ENCODE data around the gene LAMTOR3. TPM values are rescaled to one million over a fixed set of nuclear protein-coding genes. Genes with fewer than 3 reads are reported as not detected.

The LAMTOR3 gene, protein sequence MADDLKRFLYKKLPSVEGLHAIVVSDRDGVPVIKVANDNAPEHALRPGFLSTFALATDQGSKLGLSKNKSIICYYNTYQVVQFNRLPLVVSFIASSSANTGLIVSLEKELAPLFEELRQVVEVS
- total RNA-seq: 10 to 100 TPM; 22.6 to 50.3 (median 44.5) TPM

DNA sequence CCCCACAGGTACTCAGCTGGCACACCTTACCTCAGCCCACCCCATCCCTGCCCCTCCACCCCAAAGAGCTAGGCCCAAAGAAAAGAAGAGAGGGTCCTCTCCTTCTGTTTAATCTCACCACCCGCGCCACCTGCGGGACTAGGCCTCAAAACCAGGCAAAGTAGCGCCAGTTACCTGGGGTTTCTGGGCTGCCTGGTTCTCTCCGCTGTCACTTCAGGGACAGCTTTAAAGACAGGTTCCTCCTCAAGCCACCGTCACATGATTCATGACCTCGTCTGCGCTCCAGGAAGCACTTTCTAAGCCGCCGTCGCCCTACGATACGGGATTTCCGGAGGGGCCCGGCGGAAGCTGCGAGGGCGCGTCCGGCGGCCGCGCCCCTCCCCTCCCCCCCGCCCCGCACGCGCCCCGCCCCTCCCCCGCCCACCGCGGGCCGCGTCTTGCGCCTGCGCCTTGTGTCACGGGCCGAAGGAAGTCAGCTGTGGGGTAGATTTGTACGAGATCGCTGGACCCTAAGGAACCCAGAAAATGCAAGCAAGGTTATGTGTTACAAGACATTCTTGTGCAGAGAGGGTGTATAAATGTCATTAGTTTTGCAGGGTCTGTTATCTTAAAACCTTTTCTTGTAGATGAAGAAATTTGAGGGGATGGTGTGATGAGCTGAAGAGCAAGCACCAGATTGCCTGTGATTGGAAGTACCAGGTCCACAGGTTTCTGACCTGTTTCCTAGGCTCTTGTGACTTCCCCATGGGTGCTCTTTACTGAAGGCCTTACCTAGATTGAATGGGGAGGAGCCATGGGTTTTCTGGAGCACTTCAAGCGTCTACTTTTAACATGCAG is at the start of gene LAMTOR3:
TSS of gene LAMTOR3 (minus strand) at position 267 of the 837 bp plus-strand sequence. CDS start 464 bp downstream, outside the sequence.
- peak within 1 kb of the TSS; percentile 84 to 90 (median 89) for H3K27ac ChIP-seq (replicated peaks in 1 of 4)
- H3K27me3 ChIP-seq: no peaks in the 10 kb centered on the region
- H3K4me3 ChIP-seq: peak within 1 kb of the TSS; percentile 89 to 97 (median 92)
- H3K9me3 ChIP-seq: no peaks in the 10 kb centered on the region
- peak; percentile 97 for DNase-seq (ENCODE audit: extremely low spot score)
- 4% methylated on average over 20 of the region's 40 CpGs for WGBS
- peaks cover 30 to 46% (median 45%) of the 10 kb centered on the region in 4 donors for H3K4me1 ChIP-seq
- TF ChIP-seq EP300 (IDR thresholded peaks at IDR 0.05) (no peak), POLR2AphosphoS5 (IDR thresholded peaks at IDR 0.05) (peak; percentile 85 to 91)
- intact Hi-C loops (cut with DNase I): loop anchor here (2.0 to 5.0 kb wide), 2 partner anchors 52 to 77 kb away; partner anchors contain the start of genes DAPP1 and DNAJB14
- H3K36me3 ChIP-seq: peaks cover 0 to 8% (median 1%) of the 10 kb centered on the region in 4 donors

DNA sequence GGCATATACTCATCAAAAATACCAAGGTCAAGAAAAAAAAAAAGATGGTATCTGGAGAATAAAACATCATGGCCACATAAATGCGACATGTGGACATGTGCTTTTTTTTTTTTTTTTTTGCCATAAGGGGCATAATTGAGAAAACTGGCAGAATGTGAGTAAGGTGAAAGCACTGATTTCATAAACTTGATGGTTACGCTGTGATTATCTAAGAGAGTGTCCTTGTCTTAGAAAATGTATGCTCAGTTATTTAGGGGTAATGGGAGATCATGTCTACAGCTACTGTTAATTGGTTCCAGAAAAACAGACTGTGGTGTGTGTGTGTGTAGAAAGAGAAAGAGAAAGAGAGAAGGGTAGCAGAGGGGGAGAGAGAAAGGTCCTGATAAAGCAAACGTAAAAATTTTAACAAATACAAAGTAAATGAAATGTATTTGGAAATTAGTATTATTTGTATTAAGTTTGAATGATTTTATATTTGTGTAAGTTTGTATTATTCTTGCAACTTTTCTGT is 44.1 kb upstream of the LAMTOR3 start:
- Histone ChIP-seq H3K27ac (replicated peaks in 1 of 4) (no peak overlapping the region), H3K9me3 (peaks cover 0 to 24% (median 14%) of the 10 kb centered on the region in 4 donors), H3K27me3 (no peaks in the 10 kb centered on the region), H3K4me1 (peaks cover 0 to 17% (median 12%) of the 10 kb centered on the region in 4 donors), H3K36me3 (peaks cover 0 to 12% (median 4%) of the 10 kb centered on the region in 4 donors), H3K4me3 (no peak overlapping the region)
- no peak for DNase-seq (ENCODE audit: extremely low spot score)
- TF ChIP-seq POLR2AphosphoS5 (IDR thresholded peaks at IDR 0.05) (no peak), EP300 (IDR thresholded peaks at IDR 0.05) (no peak), POLR2A (IDR thresholded peaks at IDR 0.05; ENCODE audit: low read depth) (no peak)
- TF ChIP-seq, protein P1, sequence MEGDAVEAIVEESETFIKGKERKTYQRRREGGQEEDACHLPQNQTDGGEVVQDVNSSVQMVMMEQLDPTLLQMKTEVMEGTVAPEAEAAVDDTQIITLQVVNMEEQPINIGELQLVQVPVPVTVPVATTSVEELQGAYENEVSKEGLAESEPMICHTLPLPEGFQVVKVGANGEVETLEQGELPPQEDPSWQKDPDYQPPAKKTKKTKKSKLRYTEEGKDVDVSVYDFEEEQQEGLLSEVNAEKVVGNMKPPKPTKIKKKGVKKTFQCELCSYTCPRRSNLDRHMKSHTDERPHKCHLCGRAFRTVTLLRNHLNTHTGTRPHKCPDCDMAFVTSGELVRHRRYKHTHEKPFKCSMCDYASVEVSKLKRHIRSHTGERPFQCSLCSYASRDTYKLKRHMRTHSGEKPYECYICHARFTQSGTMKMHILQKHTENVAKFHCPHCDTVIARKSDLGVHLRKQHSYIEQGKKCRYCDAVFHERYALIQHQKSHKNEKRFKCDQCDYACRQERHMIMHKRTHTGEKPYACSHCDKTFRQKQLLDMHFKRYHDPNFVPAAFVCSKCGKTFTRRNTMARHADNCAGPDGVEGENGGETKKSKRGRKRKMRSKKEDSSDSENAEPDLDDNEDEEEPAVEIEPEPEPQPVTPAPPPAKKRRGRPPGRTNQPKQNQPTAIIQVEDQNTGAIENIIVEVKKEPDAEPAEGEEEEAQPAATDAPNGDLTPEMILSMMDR (IDR thresholded peaks at IDR 0.05): no peak
- WGBS: 90% methylated on average over 3 of the region's 3 CpGs
- intact Hi-C loops (cut with DNase I): no loop called here

DNA sequence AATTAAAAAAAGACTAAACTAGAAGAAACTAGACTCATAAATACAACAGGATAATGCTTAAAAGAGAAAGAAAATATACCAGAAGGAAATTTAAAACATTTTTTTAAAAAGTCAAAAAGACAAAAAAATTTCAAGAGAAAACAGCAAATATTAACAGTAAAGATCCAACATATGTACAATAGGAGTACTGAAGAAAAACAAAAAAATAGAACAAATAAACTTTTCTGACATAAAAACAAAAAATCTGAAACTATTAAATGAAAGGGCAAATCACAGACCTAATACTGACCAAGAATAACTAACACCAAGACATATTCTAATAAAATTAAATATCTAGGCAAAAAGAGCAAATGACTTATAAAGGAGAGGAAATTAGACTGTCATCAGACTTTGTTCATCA is 40.7 kb upstream of the LAMTOR3 start:
- no peak overlapping the region for H3K4me3 ChIP-seq
- H3K9me3 ChIP-seq: peaks cover 0 to 24% (median 14%) of the 10 kb centered on the region in 4 donors
- intact Hi-C loops (cut with DNase I): no loop called here
- no peaks in the 10 kb centered on the region for H3K4me1 ChIP-seq
- H3K27ac ChIP-seq (replicated peaks in 1 of 4): no peak overlapping the region
- no peaks in the 10 kb centered on the region for H3K27me3 ChIP-seq
- TF ChIP-seq EP300 (IDR thresholded peaks at IDR 0.05) (no peak), POLR2A (IDR thresholded peaks at IDR 0.05; ENCODE audit: low read depth) (no peak), POLR2AphosphoS5 (IDR thresholded peaks at IDR 0.05) (no peak)
- TF ChIP-seq, protein P1 (IDR thresholded peaks at IDR 0.05): no peak
- peaks cover 0 to 17% (median 4%) of the 10 kb centered on the region in 4 donors for H3K36me3 ChIP-seq
- no peak for DNase-seq (ENCODE audit: extremely low spot score)

DNA sequence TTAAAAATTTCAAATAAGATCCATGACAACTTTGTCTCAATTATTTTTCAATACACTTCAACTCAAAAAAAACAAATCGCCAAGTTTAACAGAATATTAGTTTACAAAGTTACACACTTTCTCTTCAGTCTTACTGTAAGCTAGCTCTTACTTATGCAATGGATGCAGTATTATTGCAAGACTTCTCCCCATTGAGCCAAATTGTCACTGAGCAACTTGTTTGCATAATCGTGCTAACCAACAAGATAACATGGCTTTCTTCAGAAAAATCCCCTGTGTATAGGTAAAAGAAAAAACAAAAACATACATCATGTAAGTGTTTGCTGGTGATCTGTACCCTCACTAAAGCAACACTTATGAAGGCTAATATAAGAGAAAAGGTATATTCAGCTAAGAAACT is 33.3 kb upstream of the LAMTOR3 start:
- 82% methylated on average over 2 of the region's 2 CpGs for WGBS
- peaks cover 0 to 9% (median 5%) of the 10 kb centered on the region in 4 donors for H3K36me3 ChIP-seq
- no peak overlapping the region for H3K4me3 ChIP-seq
- DNase-seq (ENCODE audit: extremely low spot score): no peak
- H3K4me1 ChIP-seq: no peaks in the 10 kb centered on the region
- H3K27me3 ChIP-seq: no peaks in the 10 kb centered on the region
- H3K27ac ChIP-seq (replicated peaks in 1 of 4): no peak overlapping the region
- intact Hi-C loops (cut with DNase I): no loop called here
- H3K9me3 ChIP-seq: no peaks in the 10 kb centered on the region
- TF ChIP-seq POLR2AphosphoS5 (IDR thresholded peaks at IDR 0.05) (no peak), POLR2A (IDR thresholded peaks at IDR 0.05; ENCODE audit: low read depth) (no peak), EP300 (IDR thresholded peaks at IDR 0.05) (no peak)
- TF ChIP-seq, protein P1 (IDR thresholded peaks at IDR 0.05): no peak

DNA sequence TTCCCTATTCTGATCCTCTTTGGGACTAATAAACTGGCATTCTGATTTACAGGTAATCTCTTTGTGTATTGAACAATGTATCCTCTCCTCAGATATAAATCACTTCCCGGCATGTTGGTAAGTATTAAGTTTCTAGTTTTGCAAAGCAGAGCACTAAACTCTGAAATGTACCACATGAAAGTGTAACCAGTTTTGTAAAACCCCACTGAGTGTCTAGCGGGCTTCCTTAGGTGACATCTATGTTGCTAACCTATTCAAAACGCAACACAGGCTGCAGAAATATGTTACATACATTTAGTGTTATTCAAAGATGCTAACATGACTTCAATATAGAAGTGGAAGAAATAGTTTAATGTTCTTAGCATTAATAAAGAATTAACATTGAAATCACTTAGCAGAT is 26.9 kb upstream of the LAMTOR3 start:
- peaks cover 0 to 5% (median 0%) of the 10 kb centered on the region in 4 donors for H3K9me3 ChIP-seq
- intact Hi-C loops (cut with DNase I): no loop called here
- 100% methylated on average over 3 of the region's 3 CpGs for WGBS
- no peak for DNase-seq (ENCODE audit: extremely low spot score)
- no peak for TF ChIP-seq EP300 (IDR thresholded peaks at IDR 0.05)
- no peak for TF ChIP-seq POLR2AphosphoS5 (IDR thresholded peaks at IDR 0.05)
- TF ChIP-seq POLR2A (IDR thresholded peaks at IDR 0.05; ENCODE audit: low read depth): no peak
- H3K4me1 ChIP-seq: no peaks in the 10 kb centered on the region
- H3K27me3 ChIP-seq: no peaks in the 10 kb centered on the region
- H3K4me3 ChIP-seq: no peak overlapping the region
- H3K27ac ChIP-seq (replicated peaks in 1 of 4): no peak overlapping the region
- H3K36me3 ChIP-seq: peaks cover 0 to 51% (median 36%) of the 10 kb centered on the region in 4 donors

All from esophagus muscularis mucosa (tissue), 4 donors.